ENCODE data around the gene HOPX.

DNA sequence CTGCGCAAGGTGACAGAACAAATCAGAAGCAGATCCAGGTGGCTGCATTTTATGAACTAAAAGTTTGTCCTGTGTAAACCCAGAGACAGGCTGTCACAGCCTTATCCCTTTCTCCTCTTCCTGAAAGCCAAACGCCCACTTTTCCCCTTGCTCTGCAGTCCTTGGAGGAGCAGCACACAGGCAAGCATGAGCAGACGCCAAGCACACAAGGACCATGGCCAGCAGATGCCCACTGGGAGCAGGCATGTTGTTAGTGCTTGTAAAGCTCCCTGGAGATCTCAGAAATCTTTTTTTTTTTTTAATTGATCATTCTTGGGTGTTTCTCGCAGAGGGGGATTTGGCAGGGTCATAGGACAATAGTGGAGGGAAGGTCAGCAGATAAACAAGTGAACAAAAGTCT, 11.5 kb upstream of the HOPX start:
- no peak for TF ChIP-seq CTCF (IDR thresholded peaks at IDR 0.05)
- no peak for TF ChIP-seq POLR2A (IDR thresholded peaks at IDR 0.05)
- TF ChIP-seq POLR2AphosphoS5 (IDR thresholded peaks at IDR 0.05) = no peak
- no peak for TF ChIP-seq EP300 (IDR thresholded peaks at IDR 0.05)

Data from stomach (tissue), 4 donors.